ENCODE results near the gene NKD1.

Gene NKD1

GRCh38 chr16:50681021-50681885 is 133.1 kb downstream of the NKD1 start, which contains the start of gene SNX20:
TSS of gene SNX20 (minus strand) at chr16:50681312. CDS start at chr16:50677526, 3,786 bp downstream.
- DNase-seq, result no peak

- DNase-seq, result no peak
Measured at GRCh38 chr16:50683689-50684374, 135.6 kb downstream of the NKD1 start.

GRCh38 chr16:50684823-50685461 is 136.7 kb downstream of the NKD1 start:
- no peak for DNase-seq

GRCh38 chr16:50685462-50686063 is 137.4 kb downstream of the NKD1 start:
- no peak for DNase-seq

- no peak for DNase-seq
Measured at GRCh38 chr16:50688083-50688482, 139.9 kb downstream of the NKD1 start.

- no peak for DNase-seq
Measured at GRCh38 chr16:50688867-50689266, 140.7 kb downstream of the NKD1 start.

GRCh38 chr16:50690177-50690576 is 142.0 kb downstream of the NKD1 start:
- DNase-seq, result no peak

- DNase-seq, result no peak
Measured at GRCh38 chr16:50692644-50692998, 144.4 kb downstream of the NKD1 start.

GRCh38 chr16:50692999-50693781 is 145.0 kb downstream of the NKD1 start, which contains the start of gene NOD2:
TSS of gene NOD2 (plus strand) at chr16:50693606. CDS start at chr16:50699496, 5,890 bp downstream.
- no peak for DNase-seq

GRCh38 chr16:50694206-50694605 is 146.0 kb downstream of the NKD1 start:
- no peak for DNase-seq

GRCh38 chr16:50695017-50696000 is 147.1 kb downstream of the NKD1 start:
- no peak for DNase-seq

GRCh38 chr16:50696126-50696525 is 147.9 kb downstream of the NKD1 start:
- no peak for DNase-seq

- no peak for DNase-seq
Measured at GRCh38 chr16:50696575-50697420, 148.6 kb downstream of the NKD1 start.

- no peak for DNase-seq
Measured at GRCh38 chr16:50697421-50697715, 149.2 kb downstream of the NKD1 start.

- no peak for DNase-seq
Measured at GRCh38 chr16:50697881-50698767, 149.9 kb downstream of the NKD1 start.

Measured in NCI-H2081 treated with DMSO at 0.1 percent for 48 hours (cell line).